ENCODE results near the gene NECTIN2.

DNA sequence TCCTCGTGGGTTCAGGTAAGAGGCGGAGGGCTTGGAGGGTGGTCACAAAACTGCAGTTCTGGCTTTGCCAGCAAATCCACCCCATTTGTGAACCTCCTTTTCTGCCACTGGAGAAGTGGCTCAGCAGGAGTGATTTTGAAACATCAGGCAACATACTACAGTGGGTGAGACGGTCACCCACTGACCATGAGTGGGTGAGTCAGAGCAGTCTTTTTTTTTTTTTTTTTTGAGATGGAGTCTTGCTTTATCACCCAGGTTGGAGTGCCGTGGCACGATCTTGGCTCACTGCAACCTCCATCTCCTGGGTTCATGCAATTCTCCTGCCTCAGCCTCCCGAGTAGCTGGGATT, 47.9 kb downstream of the NECTIN2 start:
- TF ChIP-seq, protein P1, sequence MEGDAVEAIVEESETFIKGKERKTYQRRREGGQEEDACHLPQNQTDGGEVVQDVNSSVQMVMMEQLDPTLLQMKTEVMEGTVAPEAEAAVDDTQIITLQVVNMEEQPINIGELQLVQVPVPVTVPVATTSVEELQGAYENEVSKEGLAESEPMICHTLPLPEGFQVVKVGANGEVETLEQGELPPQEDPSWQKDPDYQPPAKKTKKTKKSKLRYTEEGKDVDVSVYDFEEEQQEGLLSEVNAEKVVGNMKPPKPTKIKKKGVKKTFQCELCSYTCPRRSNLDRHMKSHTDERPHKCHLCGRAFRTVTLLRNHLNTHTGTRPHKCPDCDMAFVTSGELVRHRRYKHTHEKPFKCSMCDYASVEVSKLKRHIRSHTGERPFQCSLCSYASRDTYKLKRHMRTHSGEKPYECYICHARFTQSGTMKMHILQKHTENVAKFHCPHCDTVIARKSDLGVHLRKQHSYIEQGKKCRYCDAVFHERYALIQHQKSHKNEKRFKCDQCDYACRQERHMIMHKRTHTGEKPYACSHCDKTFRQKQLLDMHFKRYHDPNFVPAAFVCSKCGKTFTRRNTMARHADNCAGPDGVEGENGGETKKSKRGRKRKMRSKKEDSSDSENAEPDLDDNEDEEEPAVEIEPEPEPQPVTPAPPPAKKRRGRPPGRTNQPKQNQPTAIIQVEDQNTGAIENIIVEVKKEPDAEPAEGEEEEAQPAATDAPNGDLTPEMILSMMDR (IDR thresholded peaks at IDR 0.05; ENCODE audit: low read depth, low read length, poor library complexity, severe bottlenecking) = no peak
- no peak for TF ChIP-seq EZH2phosphoT487 (IDR thresholded peaks at IDR 0.05; ENCODE audit: borderline replicate concordance, low read length)
